Measurements from ENCODE around the gene DDX20.

Gene DDX20

DNA sequence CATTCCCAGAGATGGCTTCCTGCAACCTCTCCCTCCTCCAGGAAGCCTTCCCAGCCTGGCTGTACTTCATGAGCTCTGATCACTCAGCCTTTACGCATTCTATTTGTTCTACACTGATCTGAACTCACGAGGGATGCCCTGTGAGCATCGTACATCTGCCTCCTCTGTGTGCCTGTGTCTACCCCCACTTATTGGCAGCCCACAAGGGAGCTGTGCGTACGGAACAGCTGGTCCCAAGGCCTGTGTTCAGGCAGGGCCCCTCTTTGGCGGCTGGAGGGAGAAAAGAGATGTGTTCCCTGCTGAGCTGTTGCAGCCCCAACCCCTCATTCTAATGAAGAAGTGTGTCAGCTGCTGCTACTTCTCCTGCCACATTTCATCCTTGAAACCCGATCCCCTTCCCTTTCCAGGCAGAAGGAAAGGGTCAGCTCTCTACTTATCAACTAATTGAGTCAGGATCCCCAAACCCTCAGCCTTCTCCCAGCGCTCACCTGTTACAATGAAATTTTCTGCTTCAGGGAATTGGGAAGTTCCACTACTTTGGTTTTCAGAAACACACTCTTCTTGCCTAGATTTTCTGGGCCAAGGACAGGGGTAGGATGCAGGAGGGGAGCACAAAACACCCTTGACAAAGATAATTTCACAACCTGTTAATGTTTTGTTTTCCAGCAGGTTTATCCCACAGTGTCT, 19.7 kb upstream of the DDX20 start:
- no peak overlapping the region for H3K4me3 ChIP-seq (ENCODE audit: control insufficient read depth, low read depth, low read length)
- TF ChIP-seq, protein P1, sequence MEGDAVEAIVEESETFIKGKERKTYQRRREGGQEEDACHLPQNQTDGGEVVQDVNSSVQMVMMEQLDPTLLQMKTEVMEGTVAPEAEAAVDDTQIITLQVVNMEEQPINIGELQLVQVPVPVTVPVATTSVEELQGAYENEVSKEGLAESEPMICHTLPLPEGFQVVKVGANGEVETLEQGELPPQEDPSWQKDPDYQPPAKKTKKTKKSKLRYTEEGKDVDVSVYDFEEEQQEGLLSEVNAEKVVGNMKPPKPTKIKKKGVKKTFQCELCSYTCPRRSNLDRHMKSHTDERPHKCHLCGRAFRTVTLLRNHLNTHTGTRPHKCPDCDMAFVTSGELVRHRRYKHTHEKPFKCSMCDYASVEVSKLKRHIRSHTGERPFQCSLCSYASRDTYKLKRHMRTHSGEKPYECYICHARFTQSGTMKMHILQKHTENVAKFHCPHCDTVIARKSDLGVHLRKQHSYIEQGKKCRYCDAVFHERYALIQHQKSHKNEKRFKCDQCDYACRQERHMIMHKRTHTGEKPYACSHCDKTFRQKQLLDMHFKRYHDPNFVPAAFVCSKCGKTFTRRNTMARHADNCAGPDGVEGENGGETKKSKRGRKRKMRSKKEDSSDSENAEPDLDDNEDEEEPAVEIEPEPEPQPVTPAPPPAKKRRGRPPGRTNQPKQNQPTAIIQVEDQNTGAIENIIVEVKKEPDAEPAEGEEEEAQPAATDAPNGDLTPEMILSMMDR (conservative IDR thresholded peaks at IDR 0.05; ENCODE audit: control insufficient read depth, insufficient read depth, low read depth, low read length): no peak

DNA sequence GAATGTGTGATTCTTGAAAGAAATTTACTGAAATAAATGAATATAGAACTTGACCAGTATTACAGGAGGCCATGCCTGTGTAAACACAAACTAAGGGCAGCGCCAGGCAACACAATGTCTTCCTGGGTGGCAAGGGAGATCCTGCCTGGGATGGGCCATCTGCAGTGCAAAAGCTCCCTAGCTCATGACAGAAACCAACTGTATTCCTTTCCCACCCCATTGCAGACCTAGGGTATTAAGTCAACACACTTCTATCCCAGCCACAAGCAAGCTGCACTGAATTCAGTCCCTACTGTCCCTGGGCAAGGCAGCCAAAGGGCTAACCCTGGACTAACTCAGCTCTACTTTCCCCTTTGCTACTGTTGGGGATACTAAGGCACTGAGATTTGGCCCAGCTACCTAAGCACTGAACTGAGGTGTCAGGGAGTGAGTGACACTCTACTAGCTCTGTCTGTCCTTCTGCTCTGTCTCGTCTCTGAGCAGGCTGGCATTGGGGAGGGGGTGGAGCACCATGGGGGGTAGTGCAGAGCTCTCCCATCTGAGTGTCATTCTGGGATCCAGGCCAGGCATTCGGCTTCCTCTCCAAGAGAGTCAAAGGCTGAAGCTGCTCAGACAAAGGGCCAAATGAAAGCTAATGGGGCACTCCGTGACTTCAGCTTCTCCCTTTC, 19.0 kb upstream of the DDX20 start:
- H3K4me3 ChIP-seq (ENCODE audit: control insufficient read depth, low read depth, low read length): no peak overlapping the region
- DNase-seq (ENCODE audit: low read depth): peak; percentile 52
- TF ChIP-seq, protein P1 (conservative IDR thresholded peaks at IDR 0.05; ENCODE audit: control insufficient read depth, insufficient read depth, low read depth, low read length): no peak

More for the DNA sequence above, 19.7 kb upstream of the DDX20 start:
- DNase-seq (ENCODE audit: low read depth): no peak

DNA sequence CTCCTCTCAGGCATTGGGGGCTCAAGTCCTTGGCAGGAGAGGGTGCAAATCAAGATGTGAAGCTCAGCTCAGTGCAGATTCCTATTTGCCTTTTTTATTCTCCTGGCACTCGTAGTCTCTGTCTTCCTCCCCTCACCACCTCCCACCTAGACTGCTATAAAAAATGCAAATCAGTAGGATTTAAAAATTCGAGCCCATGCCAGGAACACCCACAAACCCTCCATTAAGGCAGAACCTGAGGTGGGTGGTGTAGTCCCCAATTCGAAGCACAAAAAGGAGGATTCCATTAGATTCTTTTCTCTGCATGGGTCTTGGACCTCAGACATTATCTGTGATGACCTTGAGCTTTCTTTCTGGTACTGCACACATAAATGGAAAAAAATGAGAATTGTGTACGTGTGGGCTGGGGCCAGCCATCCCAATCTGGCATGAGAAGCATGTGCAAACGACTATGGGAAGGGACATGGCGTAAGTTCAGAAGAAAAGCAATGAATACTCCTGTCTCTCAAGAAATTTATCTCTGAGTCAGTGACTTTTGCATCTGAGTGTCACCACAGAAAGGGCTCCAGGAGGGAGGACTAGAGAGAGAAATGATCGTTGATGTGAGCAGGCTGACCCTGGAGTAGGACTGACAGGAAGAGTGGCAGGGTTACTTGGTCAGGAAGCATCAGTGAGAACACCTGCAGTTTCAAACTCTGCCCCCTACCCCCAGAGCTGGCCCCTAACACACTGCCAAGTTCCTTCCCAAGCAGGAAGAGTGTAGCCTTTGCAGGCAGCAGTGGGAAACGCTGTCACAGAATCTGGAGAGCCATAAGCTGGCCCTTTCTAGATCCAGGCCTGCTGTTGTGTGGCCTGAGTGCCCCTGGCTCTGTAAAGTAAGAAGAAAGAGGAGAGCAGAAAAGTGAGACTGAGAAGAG, 18.2 kb upstream of the DDX20 start:
- no peak for DNase-seq (ENCODE audit: low read depth)
- peak overlapping the region; percentile 61 for H3K4me3 ChIP-seq (ENCODE audit: control insufficient read depth, low read depth, low read length)

DNA sequence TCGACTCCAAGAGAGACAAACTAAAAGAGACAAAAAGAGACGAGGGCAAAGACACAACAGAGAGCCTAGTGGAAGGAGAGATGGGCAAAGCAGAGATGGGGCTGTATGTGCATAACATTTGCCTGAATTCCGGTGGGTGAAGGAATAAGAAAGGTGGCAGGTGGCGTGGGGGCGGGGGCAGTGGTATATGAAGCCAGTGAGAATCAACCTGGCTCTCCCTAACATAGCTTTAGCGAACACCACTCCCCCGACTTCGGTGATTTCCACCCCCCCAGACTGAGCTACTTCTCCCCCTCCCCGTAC, 17.6 kb upstream of the DDX20 start:
- peak overlapping the region; percentile 61 for H3K4me3 ChIP-seq (ENCODE audit: control insufficient read depth, low read depth, low read length)
- no peak for DNase-seq (ENCODE audit: low read depth)
- TF ChIP-seq, protein P1 (conservative IDR thresholded peaks at IDR 0.05; ENCODE audit: control insufficient read depth, insufficient read depth, low read depth, low read length): no peak

More for the DNA sequence above, 18.2 kb upstream of the DDX20 start:
- TF ChIP-seq, protein P1 (conservative IDR thresholded peaks at IDR 0.05; ENCODE audit: control insufficient read depth, insufficient read depth, low read depth, low read length): no peak

DNA sequence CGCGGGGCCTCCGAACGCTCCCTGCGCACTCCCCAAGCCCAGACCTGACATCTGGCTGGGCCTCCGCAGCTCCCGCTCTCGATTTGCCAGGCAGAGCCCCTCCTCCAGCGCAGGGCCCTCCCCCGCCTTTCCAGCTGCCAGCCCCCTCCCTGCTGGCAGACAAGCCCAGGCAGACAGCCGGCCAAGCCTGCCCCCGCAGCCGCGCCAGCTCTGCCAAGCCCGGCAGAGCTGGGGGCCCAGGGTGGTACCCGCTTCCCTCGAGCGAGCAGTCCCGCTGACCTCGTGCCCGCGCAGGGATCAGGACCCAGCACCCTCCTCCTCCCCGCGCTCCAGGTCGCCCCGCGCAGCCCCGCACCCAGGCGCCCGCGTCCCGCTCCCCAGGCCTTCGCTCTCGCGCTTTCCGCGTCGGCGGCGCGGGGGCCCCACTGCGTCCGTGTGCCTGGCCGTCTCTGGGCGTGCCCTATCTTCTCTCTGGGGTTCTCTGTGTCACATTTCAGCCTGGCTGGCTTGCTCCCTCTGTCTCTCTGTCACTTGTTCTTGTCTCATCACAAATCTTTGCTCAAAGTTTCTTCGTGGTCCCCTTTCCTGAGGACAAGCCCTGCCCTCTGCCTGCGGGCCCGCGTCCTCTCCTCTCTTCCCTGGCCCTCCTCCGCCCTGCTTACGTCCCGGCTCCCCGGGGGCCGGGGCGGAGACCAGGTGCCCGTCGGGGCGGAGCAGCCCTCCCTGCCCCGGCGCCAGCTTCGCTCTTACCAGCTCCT, 17.1 kb upstream of the DDX20 start:
- DNase-seq (ENCODE audit: low read depth): peak; percentile 51
- H3K4me3 ChIP-seq (ENCODE audit: control insufficient read depth, low read depth, low read length): peak overlapping the region; percentile 61
- TF ChIP-seq, protein P1 (conservative IDR thresholded peaks at IDR 0.05; ENCODE audit: control insufficient read depth, insufficient read depth, low read depth, low read length): no peak
